ENCODE results near the gene EXOC6B.

The EXOC6B gene

DNA sequence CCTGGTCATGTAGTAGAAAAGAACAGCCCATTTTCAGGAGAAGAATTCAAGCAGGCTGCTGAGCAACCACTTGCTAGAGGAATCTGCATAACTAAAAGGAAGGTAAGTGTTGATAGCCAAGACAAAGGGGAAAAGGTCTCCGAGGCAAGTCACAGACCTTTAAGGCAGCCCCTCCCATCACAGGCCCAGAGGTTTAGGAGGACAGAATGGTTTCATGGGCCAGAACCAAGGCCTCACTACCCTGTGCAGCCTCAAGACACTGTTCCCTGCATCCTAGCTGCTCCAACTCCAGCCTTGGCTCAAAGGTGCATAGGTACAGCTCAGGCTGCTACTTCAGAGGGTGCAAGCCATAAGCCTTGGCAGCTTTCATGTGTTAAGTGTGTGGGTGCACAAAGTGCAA, 439.5 kb downstream of the EXOC6B start:
- no peak for DNase-seq (ENCODE audit: low read depth in 2 of 2, low spot score in 1 of 2)

DNA sequence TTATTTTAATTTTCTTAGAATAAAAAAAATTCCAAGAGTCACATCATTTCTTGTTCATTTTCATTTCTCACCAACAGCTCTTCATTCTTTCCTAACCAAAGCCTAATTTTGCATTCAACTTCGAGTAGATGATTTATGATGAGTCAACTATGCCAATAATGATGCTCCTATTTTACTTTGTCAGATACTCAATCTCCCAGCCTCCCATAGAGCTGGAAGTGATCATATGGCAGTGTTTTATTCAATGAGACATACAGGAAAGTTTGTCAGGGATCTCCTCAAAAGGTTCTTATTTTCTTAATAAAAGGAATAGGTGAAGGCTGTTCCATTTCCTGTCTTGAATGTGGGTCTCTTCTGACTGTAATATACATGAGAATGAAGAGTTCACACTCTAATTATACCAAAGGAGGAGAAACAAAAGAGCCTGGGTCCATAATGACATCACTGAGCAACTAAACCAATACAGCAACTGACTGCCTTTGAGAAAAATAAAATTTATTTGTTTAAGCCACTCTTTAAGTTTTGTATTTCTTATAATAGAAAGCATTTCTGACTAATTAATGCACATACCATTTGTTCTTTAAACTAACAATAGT, 447.0 kb downstream of the EXOC6B start:
- no peak for DNase-seq (ENCODE audit: low read depth in 2 of 2, low spot score in 1 of 2)

DNA sequence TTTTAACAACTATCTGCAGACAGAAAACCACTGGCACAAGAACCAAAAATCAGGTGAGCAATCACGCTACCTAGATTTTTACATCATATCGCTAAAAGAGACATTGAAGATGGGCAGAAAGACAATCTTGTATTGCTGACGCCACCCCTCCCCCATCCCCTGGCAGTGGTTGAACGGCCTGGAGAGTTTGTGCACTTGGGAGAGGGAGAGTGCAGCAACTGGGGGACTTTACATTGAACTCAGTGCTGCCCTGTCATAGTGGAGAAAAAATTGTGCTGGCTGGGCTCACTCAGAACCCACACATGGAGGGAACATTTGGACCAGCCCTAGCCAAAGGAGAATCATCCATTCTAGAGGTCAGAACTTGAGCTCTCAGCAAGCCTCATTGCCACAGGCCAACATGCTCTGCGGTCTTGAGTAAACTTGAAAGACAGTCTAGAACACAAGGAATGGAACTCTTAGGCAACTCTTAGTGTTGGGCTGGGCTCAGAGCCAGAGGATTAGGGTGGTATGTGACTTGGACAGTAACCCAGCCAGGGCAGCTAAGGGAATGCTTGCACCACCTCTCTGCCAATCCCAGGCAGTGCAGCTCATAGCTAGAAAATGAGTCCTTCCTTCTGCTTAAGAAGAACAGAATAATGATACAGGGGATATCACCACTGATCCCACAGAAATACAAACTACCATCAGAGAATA, 458.2 kb downstream of the EXOC6B start:
- DNase-seq (ENCODE audit: low read depth in 2 of 2, low spot score in 1 of 2), result no peak

DNA sequence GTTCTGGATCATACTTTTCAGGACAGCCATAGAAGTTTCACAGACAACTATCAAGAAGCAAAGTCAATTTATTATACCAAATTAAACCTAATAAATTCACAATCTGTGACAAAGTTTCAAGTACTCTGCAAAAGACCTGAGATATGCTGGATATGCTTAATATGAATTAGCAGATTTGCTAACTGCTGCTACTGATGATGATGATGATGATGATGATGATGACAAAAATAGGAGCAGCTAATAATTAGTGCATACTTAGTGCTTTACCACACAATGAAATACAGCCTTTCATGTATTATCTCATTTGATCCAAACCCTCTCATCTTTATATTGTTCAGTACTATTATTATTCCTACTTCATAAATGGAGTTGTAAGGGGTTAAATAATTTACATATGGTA, 462.4 kb downstream of the EXOC6B start:
- no peak for DNase-seq (ENCODE audit: low read depth in 2 of 2, low spot score in 1 of 2)

DNA sequence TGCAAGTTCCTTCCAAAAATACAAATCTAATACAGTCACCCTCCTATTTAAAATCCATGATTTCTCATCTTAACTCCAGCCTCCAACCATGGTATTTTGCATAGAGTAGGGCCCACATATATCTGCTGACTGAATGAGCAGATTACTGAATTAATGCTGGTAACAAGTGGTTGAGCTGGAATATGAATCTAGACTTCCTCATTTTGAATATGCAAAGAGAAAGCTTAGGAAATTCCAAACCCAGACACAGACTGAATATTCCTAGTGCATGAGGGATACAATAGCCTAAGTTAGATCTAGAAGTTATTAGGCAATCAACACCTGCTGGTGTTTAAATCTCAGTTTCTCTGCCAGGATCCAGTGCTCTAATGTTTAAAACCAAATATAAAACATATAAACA, 463.1 kb downstream of the EXOC6B start:
- no peak for DNase-seq (ENCODE audit: low read depth in 2 of 2, low spot score in 1 of 2)

DNA sequence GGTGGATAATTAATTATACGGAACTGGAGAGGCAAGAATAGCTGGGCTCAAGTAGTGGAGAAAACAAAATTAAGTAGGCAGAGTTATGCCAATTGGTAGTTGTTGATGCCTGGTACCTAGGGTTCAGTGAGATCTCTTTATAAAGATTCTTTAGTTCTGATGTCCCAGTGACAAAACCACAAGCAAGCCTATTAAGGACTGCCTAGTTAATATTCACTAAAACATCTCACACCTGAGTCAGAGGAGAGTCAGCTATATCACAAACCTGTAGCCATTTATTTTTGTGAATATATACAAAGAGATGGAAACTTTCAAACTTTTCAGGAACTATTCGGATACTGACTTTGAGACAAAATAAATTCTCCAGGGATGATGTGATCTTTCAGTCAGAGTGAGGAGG, 464.3 kb downstream of the EXOC6B start:
- DNase-seq (ENCODE audit: low read depth in 2 of 2, low spot score in 1 of 2), result no peak

DNA sequence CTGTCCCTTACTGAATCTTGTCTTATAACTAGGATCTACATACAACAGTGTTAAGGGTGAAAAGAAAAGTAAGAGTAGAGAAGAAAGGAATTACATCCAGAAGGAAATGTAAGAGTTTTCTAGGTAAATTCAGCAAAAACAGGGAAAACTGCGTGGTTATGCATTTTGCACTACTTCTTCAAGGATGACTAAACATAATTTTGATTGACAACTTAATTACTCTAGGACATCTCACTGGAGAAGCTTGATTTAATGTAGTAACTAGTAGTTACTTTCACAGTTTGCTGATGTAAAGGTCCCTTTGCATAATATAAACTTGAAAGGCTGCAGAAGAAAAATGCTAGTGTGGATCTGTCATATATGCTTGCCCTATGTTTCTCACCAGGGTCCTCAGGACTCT, 464.8 kb downstream of the EXOC6B start:
- no peak for DNase-seq (ENCODE audit: low read depth in 2 of 2, low spot score in 1 of 2)

DNA sequence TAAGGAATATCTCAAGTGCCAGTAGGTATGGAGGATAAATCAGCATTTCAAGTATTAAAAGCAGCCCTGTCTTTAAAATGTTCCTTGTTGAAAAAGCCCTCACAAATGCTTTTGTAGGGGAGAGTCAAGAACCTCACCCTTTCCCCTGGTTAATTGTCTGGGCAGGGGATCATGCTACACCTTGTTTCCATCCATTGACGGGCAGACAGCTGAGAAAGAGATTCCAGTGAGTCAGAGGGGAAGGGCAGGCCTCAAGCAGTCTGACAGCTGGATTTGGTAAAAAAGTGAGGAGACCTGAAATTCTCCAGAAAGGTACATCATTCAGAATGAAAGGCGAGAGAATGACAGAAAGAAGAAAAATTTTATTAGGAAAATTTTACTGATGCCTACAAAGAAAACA, 475.0 kb downstream of the EXOC6B start:
- DNase-seq (ENCODE audit: low read depth in 2 of 2, low spot score in 1 of 2), result no peak

DNA sequence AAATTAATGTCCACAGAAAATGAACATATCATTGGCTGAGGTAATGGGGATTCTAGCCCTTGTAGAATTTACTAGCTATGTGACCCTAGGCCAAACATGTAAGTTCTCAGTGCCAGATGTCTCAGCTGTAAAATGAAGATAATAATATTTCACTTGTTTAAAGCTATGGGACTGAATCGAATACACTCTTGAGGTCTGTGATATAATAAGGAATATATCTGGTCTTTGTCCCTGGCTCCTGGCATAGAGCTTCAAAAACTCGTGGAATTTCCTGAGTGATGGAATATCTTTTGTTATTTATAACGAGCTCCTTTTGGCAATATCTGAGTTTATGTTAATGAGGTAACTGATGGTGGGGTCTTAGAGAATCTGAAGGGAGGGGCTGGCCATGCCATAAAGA, 476.8 kb downstream of the EXOC6B start:
- DNase-seq (ENCODE audit: low read depth in 2 of 2, low spot score in 1 of 2), result no peak

DNA sequence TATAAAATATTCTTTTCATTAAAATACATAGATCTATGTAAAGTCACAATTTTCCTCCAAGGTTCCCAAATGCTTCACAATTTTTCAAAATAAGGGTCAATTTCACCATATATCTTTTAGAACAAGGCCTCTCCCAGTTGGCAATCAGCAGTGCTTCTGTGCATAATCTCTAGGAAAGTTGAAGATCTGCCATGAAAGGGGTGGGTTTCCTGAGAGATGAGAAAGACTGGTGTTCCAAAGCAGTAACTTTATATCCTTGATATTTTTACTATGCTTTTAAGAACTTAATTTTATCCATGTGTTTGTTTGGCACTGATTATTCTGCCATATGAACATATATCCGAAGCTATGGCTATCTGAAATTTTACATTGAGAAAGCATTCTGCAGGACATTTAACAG, 478.8 kb downstream of the EXOC6B start:
- no peak for DNase-seq (ENCODE audit: low read depth in 2 of 2, low spot score in 1 of 2)

DNA sequence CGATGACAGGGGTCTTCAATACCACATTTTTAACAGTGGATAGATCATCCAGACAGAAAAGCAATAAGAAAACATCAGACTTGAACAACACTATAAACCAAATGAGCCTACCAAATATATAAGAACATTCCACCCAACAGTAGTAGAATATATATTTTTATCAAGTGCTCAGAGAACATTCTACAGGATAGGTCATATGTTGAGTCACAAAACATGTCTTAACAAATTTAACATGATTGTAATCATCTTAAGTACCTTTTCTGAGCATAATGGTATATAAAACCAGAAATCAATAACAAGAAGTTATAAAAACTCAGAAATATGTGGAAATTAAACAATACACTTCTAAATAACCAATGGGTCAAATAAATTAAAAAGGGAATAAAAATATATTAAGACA, 484.2 kb downstream of the EXOC6B start:
- no peak for DNase-seq (ENCODE audit: low read depth in 2 of 2, low spot score in 1 of 2)

DNA sequence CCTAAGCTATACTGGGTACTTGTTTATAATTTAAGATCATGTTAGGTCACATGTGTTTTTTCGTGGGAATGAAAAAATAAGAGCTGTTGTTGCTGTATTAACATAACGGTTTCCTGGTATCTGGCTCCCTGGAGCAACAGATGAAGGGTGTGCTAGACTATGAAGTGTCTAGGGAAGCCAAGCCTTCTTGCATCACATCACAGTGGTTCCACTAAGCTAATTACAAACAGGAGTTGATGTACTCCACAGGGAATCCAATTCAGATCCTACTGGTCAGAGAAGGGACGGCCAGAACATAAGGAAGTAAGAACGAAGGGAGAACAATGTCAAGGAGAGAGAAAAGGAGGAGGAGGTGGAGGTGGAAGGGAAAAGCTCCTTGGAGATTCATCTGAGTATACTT, 485.2 kb downstream of the EXOC6B start:
- no peak for DNase-seq (ENCODE audit: low read depth in 2 of 2, low spot score in 1 of 2)

DNA sequence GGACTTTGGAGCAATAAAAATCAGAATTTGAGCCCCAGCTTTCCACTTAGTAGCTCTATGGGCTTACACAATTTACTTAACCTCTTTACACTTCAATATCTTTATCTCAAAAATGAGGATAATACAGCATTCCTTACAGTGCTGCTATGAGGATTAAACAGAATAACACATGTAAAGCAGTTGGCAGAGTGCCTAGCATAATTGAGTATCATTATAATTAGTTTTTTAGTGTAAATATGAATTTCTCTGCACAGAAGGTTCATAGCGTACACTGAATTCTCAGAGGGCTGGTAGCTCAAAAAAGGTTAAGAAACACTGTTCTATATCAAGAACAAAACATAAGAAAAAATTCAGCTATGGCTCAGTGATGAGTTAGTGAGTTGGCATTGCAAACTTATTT, 487.8 kb downstream of the EXOC6B start:
- DNase-seq (ENCODE audit: low read depth in 2 of 2, low spot score in 1 of 2), result no peak

DNA sequence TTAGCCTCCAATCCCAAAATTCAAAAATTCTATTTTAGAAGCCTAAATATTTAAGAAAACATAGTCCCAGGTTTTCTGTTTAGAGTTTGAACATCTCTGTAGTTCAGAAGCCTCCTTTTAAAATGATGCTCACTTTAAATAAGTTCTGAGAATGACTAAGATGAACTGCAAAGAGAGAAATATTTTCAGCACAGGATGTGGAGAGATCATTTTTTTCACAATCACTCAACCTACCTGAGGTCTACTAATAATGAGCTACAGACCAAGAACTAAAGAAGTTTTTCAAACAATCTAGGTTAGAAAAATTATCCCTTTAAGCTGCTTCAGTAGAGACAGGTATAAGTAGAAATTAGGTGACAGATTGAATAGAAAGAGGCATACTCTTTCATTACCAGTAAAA, 493.1 kb downstream of the EXOC6B start:
- DNase-seq (ENCODE audit: low read depth in 2 of 2, low spot score in 1 of 2), result no peak

DNA sequence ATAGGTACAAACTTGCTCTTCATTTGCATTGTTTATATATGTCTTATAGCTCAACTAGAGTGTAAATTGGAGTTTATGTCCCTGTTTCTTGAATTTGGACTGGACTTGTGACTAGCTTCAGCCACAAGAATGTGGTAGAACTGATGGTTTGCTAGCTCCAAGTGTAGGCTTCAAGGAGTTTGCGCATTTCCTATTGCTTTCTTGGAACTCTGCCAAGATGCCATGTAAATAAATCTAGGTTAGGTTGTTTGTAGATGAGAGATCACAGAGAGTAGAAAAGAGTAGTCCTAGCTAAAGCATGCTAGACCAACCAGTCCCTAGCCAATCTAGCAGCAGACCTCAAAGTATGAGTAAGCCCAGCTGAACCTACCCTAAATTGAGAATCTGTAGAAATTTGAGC, 495.2 kb downstream of the EXOC6B start:
- DNase-seq (ENCODE audit: low read depth in 2 of 2, low spot score in 1 of 2), result no peak

DNA sequence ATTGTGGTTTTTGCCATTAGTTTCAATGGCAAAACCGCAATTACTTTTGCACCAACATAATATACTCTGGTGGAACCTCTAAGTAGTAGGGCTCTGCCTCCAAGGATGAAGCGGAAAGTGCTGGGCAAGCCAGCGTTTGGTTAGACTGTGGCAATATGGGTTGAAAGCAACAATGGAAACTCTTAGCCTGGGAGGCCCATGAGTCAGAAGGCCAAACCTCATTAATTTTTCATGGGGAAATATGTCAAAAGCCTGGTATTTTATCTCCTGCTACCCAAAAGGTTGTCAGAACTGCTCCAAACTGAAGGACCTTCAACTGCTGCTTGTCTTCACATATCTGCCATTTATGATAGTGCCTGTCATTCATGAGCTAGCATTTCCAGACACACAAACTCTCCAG, 499.1 kb downstream of the EXOC6B start:
- no peak for DNase-seq (ENCODE audit: low read depth in 2 of 2, low spot score in 1 of 2)

DNA sequence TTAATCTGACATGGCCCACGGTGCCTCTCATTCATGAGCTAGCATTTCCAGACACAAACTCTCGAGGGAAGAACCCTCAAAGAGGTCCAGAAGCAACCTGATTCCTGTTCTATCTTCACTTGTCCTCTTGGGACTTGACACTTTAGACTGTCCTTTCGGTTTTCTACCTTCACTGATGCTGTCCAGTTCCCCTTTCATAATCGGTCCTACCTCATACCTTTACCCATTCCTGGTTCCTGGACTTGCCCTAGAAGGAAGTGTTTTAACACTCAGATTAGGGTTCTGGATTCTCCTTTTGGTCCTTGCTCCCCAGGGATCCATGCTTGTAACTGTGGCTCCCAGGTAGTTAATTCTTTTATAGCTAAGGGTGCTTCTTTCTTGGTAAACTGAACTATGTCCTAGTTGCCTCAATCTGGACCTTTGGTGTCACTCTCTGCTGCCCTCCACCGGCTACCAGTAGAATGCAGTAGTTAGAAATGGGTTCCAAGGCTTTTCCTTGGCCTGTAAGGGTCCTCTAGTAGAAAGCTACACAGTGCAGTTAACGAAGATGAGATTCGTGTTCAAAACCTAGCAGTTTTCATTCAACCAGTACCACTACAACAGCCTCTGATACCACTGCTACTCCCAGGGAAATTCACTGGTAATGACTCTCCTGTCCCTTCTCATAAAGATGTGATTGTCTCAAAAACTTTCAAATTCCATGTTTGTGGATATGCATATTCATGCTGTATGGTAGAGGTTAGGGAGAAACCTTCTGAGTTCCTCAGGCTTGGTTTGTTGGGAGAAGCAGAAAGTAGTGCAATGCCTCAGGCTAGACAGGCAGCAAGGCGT, 500.0 kb downstream of the EXOC6B start:
- DNase-seq (ENCODE audit: low read depth in 2 of 2, low spot score in 1 of 2), result no peak

DNA sequence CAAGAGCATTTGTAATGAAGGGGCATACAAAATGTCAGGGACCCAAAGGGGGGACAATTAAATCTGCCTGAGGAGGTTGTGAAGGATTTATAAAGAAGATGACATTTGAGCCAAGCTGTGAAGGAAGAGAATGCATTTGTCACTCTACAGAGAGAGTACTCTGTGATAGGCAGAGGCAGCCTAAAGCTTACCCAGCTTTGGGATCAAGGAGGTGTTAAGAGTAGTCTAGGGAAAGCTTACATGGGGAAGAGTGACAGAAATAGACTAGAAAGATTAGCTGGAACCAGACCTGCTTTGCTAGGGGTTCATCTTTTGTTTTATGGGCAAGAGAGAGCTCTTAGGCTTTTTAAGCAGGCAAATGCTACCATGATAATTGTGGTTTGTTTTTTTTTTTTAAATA, 509.1 kb downstream of the EXOC6B start:
- no peak for DNase-seq (ENCODE audit: low read depth in 2 of 2, low spot score in 1 of 2)

DNA sequence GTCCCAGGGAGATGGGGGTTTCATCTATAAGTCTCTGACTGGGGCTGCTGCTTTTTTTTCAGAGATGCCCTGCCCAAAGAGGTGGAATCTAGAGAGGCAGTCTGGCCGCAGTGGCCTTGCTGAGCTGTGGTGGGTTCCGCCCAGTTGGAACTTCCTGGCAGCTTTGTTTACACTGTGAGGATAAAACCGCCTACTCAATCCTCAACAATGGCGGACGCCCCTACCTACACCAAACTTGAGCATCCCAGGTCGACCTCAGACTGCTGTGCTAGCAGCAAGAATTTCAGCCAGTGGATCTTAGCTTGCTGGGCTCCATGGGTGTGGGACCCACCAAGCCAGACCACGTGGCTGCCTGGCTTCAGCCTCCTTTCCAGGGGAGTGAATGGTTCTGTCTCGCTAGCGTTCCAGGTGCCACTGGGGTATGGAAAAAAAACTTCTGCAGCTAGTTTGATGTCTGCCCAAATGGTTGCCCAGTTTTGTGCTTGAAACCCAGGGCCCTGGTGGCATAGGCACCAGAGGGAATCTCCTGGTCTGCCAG, 525.6 kb downstream of the EXOC6B start:
- DNase-seq (ENCODE audit: low read depth in 2 of 2, low spot score in 1 of 2), result no peak

DNA sequence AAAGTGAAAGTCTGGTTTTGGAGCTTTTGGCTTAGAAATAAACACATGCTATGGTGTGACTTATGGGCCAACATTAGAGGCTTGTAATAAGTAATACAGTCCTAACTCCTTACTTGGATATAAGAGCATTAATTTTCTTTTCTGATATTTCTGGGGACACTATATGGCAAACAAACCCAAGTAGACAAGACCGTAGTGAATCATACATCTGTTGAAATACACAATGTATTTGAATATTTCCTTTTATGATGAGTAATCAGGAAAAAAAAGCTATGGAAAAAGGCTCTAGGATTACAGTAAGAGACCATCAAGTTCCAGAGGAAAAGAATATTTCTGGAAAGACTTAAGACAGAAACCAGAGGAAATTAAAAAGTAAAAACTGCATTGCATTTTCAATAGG, 532.2 kb downstream of the EXOC6B start:
- no peak for DNase-seq (ENCODE audit: low read depth in 2 of 2, low spot score in 1 of 2)

DNA sequence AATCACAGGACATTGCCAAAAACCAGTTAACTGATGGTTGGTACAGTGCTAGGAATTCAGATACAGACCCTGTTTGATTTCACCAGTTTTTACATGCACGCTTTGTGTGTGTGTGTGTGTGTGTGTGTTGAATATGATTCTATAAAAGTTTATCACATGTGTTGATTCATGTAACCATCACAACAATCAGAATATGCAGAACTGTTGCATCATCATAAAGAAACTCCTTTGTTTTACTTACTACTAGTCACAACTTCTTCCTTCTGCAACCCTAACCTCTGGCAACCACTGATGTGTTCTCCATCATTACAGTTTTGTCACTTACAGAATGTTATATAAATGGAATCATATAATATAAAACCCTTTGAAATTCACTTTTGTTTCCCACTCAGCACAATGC, 533.4 kb downstream of the EXOC6B start:
- DNase-seq (ENCODE audit: low read depth in 2 of 2, low spot score in 1 of 2), result no peak

DNA sequence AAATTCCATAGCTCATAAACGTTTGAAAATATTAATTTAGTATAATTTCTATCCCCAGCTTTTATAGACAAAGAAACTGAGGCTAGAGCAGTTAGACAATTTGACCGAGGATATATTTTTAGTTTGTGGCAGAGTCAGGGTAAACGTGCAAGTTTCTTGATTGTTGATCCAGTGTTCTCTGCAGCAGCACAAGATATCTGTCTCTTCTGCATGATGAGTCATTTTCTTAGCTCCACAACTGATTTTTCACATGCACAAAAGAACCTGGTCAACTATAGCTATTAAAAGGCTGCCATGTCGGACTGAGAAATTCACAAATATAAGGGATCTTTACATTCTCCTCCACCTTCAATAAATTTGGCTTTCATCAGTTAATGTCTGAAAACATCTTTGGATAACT, 534.8 kb downstream of the EXOC6B start:
- no peak for DNase-seq (ENCODE audit: low read depth in 2 of 2, low spot score in 1 of 2)

Data from stimulated activated CD8-positive, alpha-beta memory T cell treated with anti-CD3 and anti-CD28 coated beads, Interleukin-4, amount 100 ng/mL, for 1 hour (primary cell).